ENCODE results near the gene CAPN12.

The CAPN12 gene

GRCh38 chr19:38737281-38737865 lies 6.9 kb downstream of the CAPN12 start:
- DNase-seq (ENCODE audit: low spot score) = no peak

GRCh38 chr19:38736413-38737280 lies 7.6 kb downstream of the CAPN12 start:
- DNase-seq (ENCODE audit: low spot score) = peak; percentile 83

GRCh38 chr19:38736036-38736412 lies 8.2 kb downstream of the CAPN12 start:
- DNase-seq (ENCODE audit: low spot score) = peak; percentile 62

- DNase-seq (ENCODE audit: low spot score) = no peak
These were observed 9.0 kb downstream of the CAPN12 start for GRCh38 chr19:38735257-38735686.

GRCh38 chr19:38734426-38735256 lies 9.6 kb downstream of the CAPN12 start:
- DNase-seq (ENCODE audit: low spot score) = no peak

- no peak for DNase-seq (ENCODE audit: low spot score)
These were observed 10.2 kb downstream of the CAPN12 start for GRCh38 chr19:38734176-38734425.

GRCh38 chr19:38733493-38734175 lies 10.6 kb downstream of the CAPN12 start:
- peak; percentile 47 for DNase-seq (ENCODE audit: low spot score)

GRCh38 chr19:38733241-38733492 lies 11.1 kb downstream of the CAPN12 start:
- no peak for DNase-seq (ENCODE audit: low spot score)

GRCh38 chr19:38731654-38732301 lies 12.5 kb downstream of the CAPN12 start:
- DNase-seq (ENCODE audit: low spot score) = no peak

- no peak for DNase-seq (ENCODE audit: low spot score)
These were observed 13.3 kb downstream of the CAPN12 start for GRCh38 chr19:38730731-38731589.

GRCh38 chr19:38730470-38730730 lies 13.9 kb downstream of the CAPN12 start:
- no peak for DNase-seq (ENCODE audit: low spot score)

GRCh38 chr19:38729653-38730469 lies 14.4 kb downstream of the CAPN12 start:
- DNase-seq (ENCODE audit: low spot score) = peak; percentile 74

GRCh38 chr19:38728752-38729541 lies 15.3 kb downstream of the CAPN12 start:
- no peak for DNase-seq (ENCODE audit: low spot score)

- no peak for DNase-seq (ENCODE audit: low spot score)
These were observed 16.2 kb downstream of the CAPN12 start for GRCh38 chr19:38727868-38728660.

- no peak for DNase-seq (ENCODE audit: low spot score)
These were observed 16.9 kb downstream of the CAPN12 start for GRCh38 chr19:38727306-38727867.

GRCh38 chr19:38726761-38727301 lies 17.4 kb downstream of the CAPN12 start:
- no peak for DNase-seq (ENCODE audit: low spot score)

GRCh38 chr19:38726284-38726673 lies 18.0 kb downstream of the CAPN12 start:
- no peak for DNase-seq (ENCODE audit: low spot score)
